Measurements from ENCODE around the gene GRIN2A. TPM values are rescaled to one million over a fixed set of nuclear protein-coding genes. Genes with fewer than 3 reads are reported as not detected.

GRIN2A gene
- polyA plus RNA-seq (ENCODE audit: insufficient read depth in 1 of 5, insufficient read length in 5 of 5, low replicate concordance in 1 of 5) = under 1 TPM; 0.10 to 0.94 (median 0.32) TPM
- long read RNA-seq, donor 1 = 0 reads
- long read RNA-seq, donor 2 = 0 reads
- long read RNA-seq, donor 3 = 0 reads
- long read RNA-seq, donor 4 = 0 reads
- long read RNA-seq, donor 5 = 0 reads
- long read RNA-seq, donor 6 = 0 reads
- long read RNA-seq, donor 7 = 0 reads
- long read RNA-seq, donor 8 = 0 reads

DNA sequence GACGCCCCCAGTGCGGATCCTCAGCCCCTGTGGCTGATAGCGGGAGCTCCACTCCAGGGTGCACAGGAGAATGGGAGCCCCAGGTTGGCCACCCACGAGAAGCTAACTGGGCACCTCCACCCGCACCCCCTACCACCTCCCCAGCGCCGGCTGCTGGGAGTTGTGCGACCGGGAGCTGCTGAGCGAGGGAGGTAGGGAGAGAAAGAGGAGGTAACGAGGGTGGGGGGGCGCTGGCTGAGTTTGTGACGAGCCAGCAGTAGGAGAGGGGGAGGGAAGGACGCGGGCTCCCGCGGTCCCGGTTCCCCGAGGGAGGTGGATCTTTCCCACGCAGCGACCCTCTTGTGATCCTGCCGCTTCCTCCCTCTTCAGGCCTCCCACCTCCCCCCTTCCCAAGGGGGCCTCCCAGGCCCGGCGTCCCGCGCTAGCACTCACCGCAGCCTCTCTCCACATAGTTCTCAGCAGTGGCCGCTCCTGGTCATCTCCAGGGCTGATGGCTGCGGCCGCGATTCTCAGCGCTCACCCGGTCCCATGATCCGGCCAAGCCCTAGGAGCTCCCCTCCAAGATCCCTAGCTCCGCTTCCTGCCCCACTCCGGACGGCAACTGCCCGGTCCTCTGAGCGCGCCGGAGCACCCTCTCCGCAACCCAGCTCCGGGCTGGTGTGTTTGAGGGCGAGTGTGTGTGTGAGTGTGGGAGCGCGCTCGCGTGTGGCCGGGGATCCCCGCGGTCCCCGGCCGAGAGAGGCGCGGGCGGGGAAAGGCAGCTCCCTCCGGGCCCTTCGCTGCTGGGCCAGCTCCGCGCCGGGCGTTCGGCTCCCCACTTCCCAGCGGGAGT, at the start of gene GRIN2A:
TSS of gene GRIN2A (minus strand) at position 207 of the 832 bp plus-strand sequence. CDS start 2,017 bp downstream, outside the sequence.
- no peak for DNase-seq

DNA sequence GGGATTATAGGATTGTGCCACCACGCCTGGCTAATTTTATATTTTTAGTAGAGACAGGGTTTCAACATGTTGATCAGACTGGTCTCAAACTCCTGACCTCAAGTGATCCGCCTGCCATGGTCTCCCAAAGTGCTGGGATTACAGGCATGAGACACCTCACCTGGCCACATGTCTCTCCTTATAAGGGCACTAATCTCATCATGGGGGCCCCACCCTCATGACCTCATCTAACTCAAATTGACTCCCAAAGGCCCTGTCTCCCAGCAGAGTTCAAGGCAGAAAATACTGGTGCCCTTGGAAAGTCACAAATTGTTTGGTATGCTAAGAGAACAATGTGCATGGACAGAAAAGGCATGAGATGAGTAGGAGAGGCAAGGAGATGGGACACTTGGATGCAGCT, 49.3 kb upstream of the GRIN2A start:
- no peak for DNase-seq

DNA sequence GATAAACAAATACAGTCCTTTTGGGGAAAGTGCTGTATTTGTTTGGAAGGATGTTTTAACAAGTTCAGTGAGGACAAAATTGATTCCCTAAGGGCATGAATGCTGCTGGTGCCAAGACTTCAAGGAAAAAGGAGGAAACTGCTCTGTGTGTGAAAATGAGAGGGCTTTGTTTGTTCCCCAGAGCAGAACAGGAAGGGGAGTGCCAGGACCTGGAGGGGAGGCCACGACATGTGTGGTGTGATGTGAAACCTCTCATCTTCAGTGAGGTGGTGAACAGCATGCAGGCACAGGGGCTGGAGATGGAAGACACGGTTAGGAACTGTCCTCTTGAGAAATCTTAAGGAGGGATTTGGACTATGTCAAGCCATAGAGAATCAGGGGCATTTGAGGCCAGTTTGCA, 46.6 kb upstream of the GRIN2A start:
- no peak for DNase-seq

DNA sequence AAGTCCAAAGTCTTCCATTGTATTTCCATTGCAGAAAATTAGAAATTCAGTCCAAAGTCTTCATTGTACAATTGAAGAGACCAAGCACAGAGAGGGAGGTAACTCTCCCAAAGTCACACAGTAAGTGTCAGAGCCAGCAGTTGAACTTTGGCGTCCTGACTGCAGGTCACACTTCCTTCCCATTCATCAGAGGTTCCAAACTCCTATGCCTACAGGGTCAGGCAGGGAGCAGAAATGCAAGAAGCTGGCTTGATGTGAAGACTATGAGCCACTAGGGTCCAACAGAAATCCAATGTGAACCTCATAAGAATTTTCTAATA, 44.7 kb upstream of the GRIN2A start:
- no peak for DNase-seq

DNA sequence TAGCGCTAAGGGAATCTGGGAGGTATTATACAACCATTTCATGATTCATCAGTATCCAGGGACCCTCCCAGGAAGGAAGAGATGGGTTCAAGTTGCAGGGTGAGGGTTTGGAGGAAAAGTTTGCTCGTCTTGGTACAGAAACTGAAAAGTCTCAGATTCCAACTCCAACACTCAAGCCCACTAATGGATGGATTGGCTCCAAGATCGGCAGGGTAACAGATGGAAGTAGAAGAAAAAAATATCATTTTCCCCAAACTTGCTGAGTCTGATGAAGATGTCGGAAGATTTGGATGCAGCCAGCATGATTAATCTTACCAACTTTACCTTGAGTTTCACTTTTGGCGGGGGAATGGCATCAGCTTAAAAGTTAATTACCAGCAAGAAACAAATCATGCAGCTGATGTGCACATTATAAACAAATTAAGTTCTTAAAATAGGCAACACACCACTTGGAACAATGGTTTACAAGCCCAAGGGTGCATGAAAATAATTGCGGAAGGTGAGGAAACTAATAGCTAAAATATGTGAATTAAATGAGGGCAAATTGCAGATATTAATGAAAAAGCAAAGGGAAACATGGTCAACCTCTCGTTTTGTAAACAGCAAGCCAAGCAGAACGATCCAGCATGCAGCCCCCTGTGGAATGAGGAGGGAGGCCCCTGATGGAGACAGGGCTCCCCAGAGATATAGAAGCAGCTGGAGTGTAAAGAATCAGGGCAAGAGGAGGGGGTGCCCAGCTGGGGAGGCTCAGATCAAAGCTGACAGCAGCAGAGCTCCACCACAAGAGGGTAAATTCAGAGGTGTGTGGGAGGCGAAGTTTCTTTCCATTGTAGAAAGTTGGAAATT, 44.1 kb upstream of the GRIN2A start:
- no peak for DNase-seq

DNA sequence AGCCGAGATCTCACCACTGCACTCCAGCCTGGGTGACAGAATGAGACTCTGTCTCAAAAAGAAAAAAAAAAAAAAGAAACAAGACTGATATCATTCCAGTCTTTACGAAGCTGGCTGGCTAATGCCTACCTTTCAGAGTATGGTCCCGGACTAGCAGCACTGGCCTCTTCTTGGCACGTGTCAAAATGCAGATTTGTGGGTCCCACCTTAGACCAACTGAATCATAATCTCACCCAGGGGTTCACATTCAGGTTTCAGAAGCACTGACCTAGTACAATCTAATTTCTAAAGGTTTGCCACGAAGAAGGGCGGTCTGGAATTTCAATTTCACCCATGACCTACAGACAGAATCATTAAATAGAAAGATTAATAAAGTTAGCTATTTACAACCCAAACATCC, 43.4 kb upstream of the GRIN2A start:
- no peak for DNase-seq

DNA sequence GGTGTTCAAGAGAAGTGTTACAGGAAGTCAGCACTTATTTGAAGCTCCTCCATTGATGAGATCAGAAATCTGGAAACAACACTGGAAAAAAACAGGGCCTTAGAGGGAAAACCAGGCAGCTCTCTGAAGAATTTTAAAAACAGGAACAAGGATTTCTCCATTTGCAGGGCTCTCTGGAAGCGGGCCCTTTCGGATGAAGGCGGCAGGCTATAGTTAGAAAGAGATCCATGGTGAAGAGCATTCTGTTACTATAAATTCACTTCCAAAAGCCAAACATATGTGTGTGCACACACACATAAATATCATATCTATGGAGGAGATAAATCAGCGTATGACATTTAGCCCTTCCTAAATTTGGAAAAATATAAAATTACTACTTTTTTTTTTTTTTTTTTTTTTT, 42.6 kb upstream of the GRIN2A start:
- no peak for DNase-seq

DNA sequence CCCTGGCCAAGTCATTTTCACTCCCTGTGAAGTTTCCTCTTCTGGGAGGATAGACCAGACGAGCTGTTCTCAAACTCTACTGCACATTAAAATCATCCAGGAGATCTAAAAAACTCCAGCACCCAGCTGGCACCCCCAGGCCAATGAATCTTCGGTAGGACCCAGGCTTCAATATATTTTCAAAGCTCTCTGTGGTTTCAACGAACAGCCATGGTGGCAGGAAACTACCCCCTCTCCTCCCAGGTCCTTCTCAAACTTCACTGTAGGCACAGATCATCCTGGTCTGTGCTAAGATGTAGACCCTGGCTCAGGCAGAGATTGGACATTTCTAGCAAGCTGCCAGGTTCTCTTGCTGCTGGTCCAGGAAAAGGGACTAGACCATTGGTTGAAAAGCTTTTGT, 38.7 kb upstream of the GRIN2A start:
- no peak for DNase-seq

DNA sequence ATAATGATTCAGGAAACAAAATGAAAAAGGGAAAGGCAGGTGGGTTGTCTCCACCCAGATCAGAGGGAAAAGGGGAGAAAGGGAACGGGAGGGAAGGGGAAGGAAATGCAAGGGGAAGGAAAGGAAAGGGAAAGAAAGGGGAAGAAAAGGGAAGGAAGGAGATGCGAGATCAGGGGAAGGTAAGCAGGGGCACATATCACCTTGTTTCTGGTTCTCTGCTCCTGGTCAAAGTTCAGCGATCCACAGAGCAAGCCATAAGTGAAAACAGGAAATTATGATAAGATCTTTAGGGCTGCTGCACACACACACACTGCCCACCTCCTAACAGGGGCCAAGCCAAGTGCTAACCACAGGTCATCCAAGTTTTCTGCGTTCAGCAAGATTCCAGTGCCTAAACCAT, 37.5 kb upstream of the GRIN2A start:
- DNase-seq = no peak

DNA sequence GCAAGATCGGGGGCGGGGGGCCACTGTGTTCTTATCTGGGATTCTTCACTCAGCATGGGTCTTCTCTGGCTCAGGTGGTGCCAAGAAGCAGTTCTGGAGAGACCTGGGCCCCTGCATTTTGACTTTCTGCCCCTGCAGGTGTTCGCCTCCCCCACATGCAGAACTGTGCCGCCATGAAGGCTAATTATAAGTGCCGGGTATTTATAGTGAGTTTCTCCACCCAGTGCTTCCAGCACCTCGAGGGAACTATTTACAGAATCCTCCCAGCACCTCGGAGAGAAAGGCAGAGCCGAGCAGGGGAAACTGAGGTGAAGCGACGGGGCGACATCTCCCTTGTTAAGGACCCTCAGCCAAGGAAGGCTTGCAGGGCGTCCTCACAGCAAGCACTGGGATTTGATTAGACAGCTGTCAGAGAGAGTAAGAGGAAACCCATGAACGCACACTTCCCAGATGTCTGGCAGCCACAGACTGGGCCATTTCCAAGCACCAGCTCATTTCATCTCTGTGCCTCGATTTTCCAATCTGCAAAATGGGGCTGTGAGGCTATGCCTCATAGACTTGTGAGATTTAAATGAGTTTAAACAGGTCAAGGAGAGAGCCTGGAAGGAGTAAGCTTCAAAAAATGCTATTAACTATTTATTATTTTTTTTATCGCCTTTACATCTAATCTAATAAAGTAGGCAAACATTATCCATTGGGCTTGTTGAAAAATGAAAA, 36.4 kb upstream of the GRIN2A start:
- no peak for DNase-seq

DNA sequence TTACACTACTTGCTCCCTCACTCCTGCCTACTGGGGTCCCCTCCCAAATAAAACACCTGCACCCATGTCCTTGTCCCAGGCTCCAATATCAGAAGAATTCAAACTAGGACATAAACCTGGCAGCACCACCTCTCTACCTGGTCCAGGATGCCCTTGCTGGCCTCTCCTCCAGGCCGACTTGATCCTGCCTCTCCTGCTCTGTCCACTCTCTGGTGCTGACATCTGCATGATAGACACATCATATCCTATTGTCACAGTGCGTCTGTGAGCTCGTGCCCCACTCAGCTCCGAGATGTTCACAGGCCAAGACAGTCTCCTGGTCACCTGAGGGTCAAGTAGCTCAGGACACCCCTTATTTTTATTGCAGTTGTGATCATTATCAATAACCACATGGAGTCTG, 31.5 kb upstream of the GRIN2A start:
- DNase-seq = no peak

DNA sequence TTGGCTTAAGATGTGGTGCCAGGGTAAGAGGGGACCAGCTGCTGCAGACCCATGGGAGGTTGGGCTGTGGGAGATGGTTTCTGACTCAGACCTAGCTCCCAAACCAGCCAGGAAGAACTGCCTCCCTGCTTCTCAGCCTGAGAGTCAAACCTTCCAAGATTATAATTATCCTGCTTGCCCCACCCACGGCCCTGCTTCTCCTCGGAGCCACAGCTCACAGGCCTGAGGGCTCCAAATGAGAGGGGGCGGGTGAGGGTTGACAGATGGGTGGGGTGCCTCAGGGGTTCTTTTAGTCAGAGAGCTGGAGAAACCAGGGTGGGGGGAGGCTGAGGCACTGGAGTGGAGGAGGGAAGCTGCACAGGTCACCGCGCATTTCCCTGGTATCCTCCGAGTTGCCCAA, 28.7 kb upstream of the GRIN2A start:
- DNase-seq = no peak

DNA sequence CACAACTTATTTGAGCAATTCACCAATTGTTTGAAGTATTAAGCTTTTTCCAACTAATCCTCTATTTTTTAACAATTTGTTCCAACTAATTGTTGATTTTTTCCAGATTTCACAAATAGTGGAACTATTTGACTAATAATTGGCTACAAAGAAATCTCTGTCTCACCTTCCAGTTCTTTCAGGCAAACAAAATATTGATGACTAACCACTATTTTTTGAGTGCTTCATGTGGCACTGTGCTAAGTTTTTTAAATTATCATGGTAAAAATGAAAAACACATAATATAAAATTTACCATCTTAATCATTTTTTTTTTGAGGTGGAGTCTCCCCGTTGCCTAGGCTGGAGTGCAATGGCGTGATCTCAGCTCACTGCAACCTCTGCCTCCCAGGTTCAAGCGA, 24.6 kb upstream of the GRIN2A start:
- DNase-seq = no peak

DNA sequence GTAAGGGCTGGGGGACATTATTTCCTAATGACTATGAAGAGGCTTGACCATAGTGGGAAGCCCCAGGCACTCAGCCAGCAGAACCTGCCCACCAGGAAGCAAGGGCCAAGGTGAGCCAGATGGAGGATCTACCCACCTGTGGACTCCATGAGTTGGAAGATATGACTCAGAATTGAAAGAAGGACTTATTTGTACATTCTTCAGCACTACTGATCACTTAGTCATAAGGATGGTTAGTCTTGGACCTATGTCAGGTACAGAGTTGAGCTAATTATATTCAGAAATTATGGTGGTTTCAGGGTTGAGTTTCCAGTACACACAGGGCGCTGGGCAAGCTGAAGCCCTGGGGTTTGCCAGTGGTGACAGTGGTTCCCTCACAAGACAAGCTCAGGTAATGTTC, 24.0 kb upstream of the GRIN2A start:
- no peak for DNase-seq

DNA sequence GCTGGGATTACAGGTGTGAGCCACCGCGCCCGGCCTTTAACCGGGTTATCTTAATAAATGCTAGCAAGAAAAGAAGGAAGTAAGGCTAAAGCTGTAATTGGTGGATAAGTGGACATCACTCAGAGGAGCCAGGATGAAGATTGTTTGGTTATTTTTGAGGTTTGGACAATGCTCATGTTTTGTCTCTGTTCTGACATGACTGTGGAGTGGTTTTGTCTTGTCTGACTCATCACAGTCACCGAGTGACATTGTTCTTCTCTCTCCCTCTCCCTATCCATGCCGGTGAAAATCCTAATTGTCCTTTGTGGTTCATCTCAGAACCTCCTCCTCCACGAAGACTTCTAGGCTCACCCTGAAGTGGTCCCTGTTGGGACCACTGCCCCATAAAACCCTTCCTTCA, 23.5 kb upstream of the GRIN2A start:
- no peak for DNase-seq

DNA sequence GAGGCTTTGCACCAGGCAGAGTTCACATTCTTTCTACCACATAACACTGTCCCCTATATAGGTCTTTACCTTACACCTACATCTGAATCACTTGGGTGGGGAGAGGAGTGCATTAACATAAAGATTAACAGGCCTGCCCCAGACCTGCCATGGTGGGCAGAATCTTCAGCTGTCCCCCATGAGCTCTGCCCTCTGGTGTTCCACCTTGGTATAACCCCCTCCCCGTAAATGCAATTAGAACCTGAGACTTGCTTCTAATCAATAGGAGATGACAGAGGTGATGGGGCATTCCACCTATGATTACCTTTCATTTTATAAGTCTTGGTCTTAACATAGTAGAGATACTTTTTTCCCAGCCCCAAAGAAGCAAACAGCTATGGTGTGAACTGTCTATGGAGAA, 20.4 kb upstream of the GRIN2A start:
- no peak for DNase-seq

DNA sequence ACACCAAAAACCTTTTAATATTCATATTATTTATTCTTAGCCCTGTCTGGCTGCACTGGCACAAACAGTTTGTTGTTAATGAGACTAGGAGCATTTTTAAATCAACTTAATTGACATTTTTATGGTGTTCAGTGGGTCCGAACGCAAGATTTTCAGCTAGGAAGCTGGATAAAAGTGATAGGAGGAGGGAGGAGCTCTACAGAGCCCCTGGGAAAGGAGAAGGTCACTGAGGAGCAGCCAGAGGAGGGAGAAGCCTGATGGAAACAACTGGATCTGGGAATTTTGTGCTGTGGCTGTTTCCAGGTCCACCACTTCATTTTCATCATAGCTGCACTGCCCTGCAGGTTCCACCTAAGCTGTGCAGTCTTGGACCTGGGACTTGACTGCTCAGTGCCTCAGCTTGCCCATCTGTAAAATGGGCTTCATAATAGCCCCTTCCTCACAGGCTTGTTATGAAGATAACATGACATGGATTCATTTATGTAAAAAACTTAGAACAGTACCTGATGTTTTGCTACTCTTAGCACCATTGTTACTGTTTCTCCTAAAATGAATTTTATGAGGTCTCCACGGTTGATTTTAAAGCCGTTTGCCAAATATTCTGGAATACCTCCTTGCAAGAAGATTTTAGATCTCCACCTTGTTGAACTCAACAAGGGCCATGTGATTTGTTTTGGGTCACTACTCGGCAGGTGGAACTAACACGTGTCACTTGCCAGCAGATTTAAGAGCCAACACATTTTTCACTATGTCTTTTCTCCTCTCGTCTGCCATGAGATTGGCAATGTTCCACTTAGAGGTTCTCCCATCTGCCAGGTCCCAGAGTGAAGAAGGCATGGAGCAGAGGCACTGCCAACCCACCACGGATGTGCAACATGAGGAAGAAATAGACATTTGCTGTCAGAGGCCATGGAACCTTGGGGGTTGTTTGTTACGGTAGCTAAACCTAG, 18.7 kb upstream of the GRIN2A start:
- DNase-seq = no peak

DNA sequence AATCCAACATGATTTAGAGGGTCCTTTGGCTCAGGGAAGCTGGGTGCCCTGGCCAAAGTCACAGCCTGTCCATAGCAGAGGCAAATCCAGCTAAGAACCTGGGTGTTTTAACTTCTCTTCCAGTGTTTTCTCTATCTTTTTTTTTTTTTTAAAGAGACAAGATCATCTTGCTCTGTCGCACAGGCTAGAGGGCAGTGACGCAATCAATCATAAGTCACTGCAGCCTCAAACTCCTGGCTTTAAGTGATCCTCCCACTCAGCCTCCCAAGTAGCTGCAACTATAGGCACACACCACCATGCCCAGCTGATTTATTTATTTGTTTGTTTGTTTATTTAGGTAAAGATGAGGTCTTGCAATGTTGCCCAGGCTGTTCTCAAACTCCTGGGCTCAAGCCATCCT, 14.8 kb upstream of the GRIN2A start:
- DNase-seq = no peak

DNA sequence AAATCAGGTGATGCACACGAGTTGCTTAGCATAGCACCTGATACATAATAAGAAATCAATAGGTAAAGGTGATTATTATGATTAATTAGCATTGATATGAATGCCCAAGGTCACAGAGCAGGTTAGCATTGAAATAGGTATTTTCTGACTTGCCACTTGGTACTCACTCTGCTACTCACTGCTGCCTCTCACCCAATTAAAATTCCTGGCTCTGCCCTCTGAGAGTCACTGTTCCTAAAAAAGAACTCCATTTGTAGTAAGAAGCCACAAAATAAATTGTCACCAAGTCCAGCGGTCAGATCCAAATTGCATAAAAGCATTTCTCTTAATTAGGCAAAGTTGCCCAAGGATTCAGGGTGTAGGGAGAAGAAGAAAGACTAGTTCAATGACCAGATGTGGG, 8.9 kb upstream of the GRIN2A start:
- no peak for DNase-seq

DNA sequence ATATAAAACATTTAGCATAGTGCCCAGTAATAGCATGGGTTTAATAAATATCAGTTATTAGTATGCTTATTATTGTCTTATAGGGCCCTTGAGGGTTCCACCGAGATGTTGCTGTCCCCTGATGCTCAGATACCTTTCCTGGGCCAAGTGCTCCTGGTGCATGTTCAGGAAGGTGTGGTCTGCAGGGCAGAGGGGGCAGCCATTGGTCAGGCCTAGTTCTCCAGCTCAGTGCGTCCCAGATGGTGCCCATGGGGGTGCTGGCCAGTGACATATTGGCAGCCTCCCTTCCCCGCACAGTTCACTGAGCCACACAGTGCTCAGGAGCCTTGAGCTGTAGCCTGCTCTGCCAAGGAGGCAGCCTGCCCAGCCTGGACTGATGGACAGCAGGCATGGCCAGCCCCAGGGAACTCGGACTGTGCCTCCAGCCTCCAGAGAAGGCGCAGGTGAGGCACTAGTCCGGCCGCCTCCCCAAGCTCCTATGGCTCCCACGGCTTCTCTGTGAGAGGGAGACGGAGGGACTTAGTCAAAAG, 7.7 kb upstream of the GRIN2A start:
- DNase-seq = no peak

DNA sequence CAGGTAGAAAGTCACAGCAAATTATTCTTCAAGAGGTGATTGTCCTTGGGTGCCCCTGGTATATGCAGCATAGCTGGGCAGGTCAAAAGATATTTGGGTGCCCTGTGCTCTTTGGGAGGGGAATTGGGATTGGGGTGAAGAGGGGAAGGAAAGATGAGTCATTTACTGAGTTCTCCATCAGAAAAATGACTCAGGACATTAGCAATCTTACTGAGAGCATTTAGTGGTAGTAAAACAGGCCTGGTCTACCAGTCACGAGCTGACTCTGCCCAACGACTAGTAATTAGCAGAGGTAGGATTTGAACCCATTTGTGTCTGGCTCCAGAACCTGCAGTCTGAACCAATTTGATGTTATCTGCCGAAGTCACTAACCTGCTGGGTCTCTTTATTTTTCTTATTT, 6.0 kb upstream of the GRIN2A start:
- DNase-seq = no peak

All from right lung (tissue), 10 donors.